Muscle of arm (tissue), 12 donors: ENCODE results near the gene ODC1. TPM values are rescaled to one million over a fixed set of nuclear protein-coding genes. Genes with fewer than 3 reads are reported as not detected.

Experiments used
- DNase-seq: peaks from one replicate; pipeline ENCODE4 v3.0.0-alpha.2; 2013
- polyA plus RNA-seq, 12 donors: library from polyadenylated mRNA; unstranded; fragments of 120-200 nt; gene quantifications; one replicate each; pipeline ENCODE4 v1.2.1, GENCODE V29; 2013; ENCODE audit not compliant: insufficient read length in 12 of 12

ODC1 gene
- polyA plus RNA-seq, 12 donors, result 50.7 to 130 (median 114) TPM; not detected in 1

DNA sequence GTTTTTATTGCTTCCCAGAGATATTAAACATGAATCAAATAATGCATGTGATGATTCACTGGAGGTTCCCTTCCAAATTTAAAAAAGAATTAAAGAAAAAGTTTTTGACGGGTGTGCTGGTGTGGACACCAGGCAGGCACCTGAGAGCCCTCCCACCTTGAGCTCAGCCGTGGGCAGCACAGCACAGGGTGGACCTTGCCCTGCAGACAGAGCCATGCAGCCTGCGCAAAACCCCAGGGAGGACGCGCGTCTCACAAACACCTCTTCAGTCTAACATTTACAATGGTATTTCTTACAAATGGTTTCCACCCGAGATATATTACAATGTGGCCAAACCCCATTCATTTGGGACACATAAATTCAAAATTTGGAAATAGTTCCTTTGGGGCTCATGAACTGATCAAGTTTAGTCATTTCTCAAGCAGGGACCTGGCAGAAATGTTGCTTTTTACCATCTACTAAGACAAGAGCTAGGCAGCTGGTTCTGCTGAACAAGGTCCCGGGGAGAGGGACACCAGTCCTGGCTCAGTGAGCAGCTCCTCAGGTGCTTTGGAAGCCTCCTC lies 45.4 kb downstream of the ODC1 start:
- DNase-seq, result no peak

DNA sequence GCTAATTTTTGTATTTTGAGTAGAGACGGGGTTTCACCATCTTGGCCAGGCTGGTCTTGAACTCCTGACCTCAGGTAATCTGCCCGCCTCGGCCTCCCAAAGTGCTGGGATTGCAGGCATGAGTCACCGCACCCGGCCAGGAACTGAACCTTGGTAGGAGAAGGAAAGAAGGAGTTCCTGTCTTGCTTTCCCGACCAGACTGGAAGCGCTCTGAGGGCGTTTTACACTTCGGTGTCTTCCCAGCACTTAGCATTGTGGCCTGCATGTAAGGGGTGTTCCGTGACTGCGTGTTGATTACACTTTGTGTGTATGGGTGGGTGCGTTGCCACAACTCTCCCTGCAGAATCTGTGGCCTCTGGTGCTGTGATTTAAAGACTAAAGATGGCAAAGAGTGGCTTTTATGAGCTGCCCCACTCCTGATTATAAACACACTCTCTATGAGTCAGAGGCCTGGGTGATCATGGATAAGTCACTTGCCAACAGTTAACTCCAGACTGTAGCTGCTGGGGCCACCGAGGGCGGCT lies 46.0 kb downstream of the ODC1 start:
- no peak for DNase-seq

DNA sequence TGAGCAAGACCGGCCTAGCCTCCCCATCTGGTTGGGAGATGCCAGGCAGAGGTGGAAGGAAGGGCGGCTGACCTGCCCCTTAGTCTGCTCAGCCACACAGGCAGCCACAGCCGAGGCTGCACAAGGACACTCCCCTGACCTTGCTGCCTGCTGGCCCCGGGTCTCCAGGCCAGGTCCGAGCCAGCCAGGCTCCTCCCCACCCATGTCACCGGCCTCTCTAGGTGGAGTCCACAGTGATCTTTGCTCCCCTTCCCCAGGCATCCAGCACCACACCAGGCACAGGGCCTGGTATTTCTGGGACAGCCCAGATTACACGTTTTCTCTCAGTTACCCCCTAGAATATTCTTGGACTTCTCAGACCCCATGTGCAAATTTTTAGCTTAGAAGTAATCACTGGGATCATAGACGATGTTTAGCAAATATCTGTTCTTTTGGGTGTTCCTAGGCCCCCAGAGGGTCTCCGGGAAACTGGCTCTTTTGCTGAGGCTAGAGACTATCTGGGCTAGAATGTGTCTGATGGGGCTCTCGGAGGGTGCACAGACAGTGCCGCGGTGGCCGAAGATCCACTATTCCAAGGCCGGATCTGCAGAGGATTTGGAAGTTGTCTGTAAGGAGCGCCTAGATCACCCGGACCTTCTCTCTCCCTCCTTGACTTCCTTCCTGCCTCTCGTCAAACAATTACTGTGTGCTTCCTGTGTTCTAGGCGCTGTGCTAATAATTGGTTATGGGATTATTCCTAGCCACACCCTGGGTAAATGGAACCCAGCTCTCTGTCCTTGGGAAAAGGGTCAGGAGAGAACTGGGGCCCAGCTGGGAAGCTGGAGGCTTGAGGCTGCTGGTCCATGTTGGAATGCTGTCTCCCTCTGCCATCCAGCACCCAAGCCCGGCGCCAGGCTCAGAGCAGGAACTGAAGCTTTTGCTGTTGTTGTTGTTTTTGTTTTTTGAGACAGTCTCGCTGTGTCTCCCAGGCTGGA lies 46.9 kb downstream of the ODC1 start:
- DNase-seq, result no peak

DNA sequence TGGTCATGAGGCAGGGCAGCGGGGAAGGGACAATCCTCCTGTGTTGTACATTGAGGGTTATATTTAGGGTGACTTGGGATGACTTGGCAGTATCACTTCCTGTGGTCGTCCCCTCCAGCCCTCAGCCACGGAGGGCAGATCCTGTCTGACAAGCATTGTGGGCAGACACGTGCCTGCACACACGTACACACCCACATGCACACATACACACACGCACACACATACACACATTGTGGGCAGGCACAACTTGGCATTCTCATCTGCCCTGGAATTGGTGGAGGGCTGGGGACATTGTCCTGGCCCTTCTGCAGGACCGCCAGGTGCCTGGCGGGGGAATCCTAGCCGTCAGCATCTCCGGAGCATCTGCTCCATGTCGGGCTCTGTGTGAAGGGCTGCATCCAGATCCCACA lies 47.6 kb downstream of the ODC1 start:
- DNase-seq, result no peak

DNA sequence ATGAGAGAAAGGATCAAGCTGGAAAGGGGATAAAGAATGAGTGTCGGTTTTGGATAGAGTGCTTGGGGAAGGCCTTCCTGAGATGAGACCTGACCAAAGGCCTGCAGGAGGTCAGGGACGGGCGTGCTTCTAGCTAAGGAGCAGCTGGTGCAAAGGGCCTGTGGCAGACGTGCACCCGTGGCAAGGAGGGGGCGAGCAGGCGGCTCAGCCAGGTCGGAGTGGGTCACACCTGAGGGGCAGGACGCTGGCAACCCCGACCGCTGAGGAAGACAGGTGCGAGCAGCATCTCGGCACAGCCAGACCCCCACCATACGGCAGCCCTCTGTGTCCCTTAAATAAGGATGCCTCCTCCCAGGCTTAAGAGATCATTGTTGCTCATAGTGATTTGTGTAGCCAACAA lies 48.1 kb downstream of the ODC1 start:
- no peak for DNase-seq

DNA sequence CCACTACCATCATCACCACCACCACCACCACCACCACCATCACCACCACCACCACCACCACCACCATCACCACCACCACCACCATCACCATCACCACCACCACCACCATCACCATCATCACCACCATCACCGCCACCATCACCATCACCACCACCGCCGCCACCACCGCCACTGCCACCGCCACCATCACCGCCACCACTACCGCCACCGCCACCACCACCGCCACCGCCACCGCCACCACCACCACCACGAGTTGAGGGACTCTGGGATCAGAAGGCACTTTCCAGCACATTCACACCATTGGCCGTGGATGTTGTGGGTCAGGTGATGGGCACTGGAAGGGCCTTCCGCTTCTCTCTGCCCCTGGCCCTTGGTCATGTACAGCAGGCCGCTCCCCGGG lies 48.8 kb downstream of the ODC1 start:
- no peak for DNase-seq

DNA sequence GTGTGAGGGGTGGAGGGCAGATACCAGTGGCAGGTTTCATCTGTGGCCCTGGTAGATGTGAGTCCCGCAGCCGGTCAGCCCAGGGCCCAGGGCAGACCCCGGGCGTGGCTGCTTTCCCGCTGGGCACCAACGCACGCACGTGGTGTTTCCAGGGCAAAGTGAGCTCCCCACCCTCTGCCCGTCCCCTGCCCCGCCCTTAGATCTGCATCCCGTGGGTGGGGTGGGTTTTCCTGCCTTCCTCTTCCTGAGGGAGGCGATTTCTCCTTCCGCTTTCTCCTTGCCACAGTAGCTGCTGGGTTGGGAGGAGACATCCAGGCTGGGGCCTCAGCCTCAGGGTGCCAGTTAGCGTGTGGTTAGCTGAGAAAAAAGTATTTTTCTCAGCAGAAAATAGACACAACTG lies 49.6 kb downstream of the ODC1 start:
- no peak for DNase-seq

DNA sequence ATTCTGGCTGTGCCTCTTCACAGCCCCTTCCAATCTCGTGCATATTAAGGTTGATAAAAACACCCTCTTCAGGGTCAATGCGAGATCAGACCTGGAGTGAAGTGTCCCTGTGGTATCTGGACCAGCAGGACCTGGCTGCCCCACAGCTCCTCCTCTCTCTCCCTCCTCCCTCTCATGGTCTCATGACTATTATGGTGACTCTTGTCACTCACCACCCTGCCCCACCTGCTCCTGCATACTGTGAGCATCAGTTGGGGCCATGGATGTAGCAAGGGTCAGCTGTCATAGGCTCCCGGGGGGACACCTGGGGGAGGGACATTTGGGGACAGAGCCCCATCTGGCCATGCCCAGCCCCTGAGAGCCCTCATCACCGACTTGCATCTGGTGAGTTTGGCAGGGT lies 50.2 kb downstream of the ODC1 start:
- no peak for DNase-seq

DNA sequence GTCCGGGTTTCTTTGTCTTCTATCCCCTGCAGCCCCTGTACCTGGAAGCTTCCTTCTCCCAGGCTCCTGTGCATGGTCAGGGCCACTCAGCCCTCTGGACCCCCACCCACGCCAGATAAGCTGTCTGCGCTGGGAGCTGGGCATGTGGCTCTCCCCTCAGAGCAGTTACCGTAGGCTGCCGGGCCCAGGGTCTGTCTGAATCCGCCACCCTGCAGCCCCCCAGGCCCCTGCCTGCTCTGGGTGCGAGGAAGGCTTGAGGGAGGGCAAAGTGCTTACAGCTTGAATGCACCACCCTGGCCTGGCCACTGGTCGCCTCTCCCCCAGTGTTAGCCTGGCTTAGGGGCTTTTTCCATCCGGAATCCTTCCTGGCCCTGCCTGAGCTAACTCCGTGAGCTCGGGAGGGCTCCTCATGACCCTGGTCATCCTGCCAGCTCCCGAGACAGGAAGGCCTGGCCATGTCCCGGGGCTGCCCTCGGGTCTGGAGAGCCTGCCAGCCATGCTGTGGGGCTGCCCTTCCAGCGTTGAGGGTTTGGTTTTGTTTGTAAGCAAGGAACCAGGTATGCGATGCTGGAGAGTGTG lies 50.7 kb downstream of the ODC1 start:
- DNase-seq, result no peak

DNA sequence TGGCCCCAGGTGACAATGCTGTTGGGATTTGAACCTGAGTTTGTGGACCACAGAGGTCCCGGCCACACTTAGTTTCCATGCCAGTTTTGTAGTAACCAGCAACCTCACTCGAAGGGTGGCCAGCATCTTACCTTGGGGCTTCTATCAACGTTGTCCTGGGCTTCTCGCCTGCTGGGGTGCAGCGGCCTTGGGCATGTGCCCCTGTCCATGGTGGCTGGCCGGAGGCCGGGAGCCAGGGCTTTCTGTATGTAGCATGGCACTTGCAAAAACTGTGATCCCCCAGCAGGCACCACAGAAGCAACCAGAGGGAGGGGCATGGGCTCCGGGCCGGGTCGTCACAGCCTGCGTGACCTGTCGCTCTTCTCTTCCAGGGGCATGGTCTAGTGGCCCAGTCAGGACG lies 51.7 kb downstream of the ODC1 start:
- DNase-seq, result no peak

DNA sequence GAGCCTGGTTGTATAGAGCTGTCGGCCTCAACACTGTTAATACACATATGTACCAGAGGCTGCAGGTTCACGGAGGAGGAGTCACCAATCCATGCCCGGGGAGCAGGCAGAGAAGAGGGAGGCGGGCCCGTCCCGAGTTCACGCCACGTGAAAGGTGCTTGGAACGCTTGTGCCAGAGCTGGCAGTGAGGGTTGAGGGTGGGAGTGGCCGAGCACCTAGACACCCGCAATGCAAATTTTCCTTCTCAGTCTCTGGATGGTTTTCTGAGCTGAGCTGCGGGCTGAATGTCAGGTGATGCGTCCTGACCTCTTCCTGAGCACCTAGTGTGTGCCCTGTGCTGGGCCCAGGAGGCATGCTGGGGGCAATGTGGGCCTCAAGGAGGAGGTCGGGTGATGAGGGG lies 52.2 kb downstream of the ODC1 start:
- no peak for DNase-seq

DNA sequence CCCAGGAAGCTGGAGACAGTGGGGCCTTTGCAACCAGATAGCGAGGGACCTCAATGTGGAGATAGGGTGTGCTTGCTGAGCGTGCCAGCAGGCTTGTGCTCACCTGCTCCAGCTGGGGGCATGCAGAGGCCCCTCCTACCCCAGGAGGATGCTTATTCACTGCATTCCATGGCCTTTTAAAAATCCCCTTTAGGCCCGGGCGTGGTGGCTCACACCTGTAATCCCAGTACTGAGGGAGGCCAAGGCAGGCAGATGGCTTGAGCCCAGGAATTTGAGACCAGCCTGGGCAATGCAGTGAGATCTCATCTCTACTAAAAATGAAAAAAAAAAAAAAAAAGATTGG lies 54.5 kb downstream of the ODC1 start:
- no peak for DNase-seq

DNA sequence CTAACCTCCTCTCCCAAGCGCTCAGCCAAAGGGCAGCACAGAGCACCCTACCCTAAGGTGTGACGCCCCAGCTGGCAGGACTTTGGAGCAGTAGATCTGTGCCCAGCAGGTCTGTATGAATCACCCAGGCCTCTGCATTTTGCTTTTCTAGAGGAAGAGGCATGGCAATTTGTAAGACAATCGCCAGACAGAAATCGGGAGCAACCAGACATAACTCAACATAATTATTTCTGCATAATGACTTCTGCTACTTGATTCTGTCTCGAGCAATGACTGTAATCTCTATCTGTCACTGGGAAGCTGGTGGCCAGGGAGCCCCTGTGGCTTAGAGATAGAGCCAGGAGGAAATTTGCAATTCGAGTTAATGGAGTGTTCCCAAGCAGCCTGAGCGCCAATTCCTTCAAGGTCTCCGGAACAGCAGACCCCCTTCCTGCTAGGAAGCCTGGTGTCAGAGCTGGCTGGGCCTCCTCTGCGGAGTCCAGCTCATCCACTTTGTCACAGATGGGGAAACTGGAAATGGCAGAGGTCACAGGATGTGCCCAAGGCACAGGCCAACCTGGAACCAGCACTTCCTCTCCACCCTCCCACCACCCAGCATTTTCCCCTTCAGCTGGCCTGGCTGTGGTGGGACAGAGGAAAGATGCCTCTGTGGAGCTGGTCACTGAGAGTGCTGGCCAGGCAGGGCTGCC lies 55.0 kb downstream of the ODC1 start:
- no peak for DNase-seq

DNA sequence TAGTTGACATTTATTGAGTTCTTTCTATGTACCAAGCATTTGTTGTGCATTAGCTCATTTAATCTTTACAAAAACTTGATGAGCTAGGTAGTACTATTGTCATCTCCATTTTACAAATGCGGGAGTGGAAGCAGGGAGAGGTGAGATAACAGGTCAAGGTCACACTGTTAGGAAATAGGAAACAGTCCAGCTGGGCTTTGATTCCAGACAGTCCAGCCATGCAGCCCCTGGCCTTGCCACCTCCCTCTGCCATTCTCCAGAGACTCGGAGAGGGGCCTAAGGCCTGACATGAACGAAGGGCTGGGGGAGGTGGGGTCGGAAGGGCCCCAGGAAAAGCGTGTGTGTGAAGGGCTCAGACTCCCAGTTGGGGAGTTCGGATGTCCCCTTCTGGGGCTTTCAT lies 55.6 kb downstream of the ODC1 start:
- no peak for DNase-seq

DNA sequence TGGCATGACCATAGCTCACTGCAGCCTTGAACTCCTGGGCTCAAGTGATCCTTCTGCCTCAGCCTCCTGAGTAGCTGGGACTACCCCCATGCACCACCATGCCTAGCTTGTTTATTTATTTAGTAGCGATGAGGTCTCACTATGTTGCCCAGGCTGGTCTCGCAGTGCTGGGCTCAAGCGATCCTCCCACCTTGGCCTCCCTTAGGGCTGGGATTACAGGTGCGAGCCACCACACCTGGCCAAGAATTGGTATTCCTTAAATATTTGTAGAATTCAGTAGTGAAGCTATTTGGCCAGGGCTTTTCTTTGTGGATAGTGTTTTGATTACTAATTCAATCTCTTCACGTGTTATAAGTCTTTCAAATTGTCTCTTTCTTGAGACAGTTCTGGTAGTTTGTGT lies 56.0 kb downstream of the ODC1 start:
- no peak for DNase-seq

DNA sequence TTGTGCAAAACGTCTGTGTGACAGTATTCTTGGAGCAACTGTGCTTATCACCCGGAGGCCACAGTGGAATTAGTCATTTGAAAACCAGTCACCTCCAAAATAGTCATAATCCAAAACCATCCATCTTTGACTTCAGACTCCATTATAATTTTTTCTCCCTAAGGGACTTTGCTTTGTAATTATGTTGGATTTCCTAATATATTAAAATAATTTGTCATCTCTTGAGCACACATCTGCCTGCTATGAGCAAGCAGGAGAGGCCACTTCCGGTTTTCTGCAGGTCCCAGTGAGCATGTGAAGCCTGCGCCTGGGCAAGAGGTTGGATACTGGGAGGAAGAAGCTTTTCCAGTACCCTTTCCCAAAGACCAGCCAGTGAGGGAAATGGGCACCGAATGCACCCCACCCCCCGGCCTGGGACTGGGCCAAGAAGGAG lies 57.7 kb downstream of the ODC1 start:
- DNase-seq, result no peak

Other genes with a start within 250 kb of the ODC1 start
- gene HPCAL1, start 145.4 kb downstream of the ODC1 start, polyA plus RNA-seq, result 10 to 100 TPM in 11 of 12 donors, not detected in 1; 20.2 to 55.9 (median 31.9) TPM
- 10 to 100 TPM in 11 of 12 donors, not detected in 1; 12.2 to 21.5 (median 19.8) TPM for gene NOL10, start 241.6 kb upstream of the ODC1 start, polyA plus RNA-seq